Erythroblast (primary cell): Measurements from ENCODE around the gene PSMG2.
"Not testable (repeated sequence)": the region's sequence is repeated elsewhere in the genome, so short reads cannot be mapped to it uniquely, and the experiment has no call there.

Source experiments
- GATA1 ChIP-seq: IDR thresholded peaks from 2 replicates; pipeline ENCODE4 v1.6.1; 2011; ENCODE audit warnings: low read depth, mild to moderate bottlenecking, control low read depth, low read length, moderate library complexity
- POLR2A ChIP-seq: IDR thresholded peaks from 2 replicates; pipeline ENCODE4 v1.6.1; 2011; ENCODE audit warnings: mild to moderate bottlenecking, low read length

DNA sequence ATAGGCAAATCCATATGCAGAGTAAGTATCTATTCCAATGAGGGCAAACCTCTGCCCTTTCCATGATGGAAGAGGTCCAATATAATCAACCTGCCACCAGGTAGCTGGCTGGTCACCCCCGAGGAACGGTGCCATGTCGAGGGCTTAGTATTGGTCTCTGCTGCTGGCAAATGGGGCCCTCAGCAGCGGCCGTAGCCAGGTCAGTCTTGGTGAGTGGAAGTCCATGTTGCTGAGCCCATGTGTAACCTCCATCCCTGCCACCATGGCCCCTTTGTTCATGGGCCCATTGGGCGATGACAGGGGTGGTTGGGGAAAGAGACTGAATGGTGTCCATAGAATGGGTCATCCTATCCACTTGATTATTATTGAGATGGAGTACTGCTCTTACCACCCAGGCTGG, 52.8 kb downstream of the PSMG2 start:
- TF ChIP-seq POLR2A, GATA1: not testable (repeated sequence)
